ENCODE results near the gene SPART. TPM values are rescaled to one million over a fixed set of nuclear protein-coding genes. Genes with fewer than 3 reads are reported as not detected.
"Not testable (repeated sequence)": the region's sequence is repeated elsewhere in the genome, so short reads cannot be mapped to it uniquely, and the experiment has no call there.

SPART gene
- total RNA-seq, 2 donors from 2014 or later = 49.1 to 53.9 TPM

- H3K4me1 Mint-ChIP-seq = peaks cover 18% of the 10 kb centered on the region
- H3K27me3 Mint-ChIP-seq (ENCODE audit: insufficient read depth) = no peaks in the 10 kb centered on the region
- Histone ChIP-seq H3K36me3 (ENCODE audit: control insufficient read depth, insufficient read depth, low read length) (peaks cover 42% of the 10 kb centered on the region), H3K27me3 (ENCODE audit: control insufficient read depth, insufficient read depth, low read length, poor library complexity, severe bottlenecking) (no peaks in the 10 kb centered on the region), H3K4me1 (ENCODE audit: control insufficient read depth, insufficient read depth, low read length) (peaks cover 6% of the 10 kb centered on the region), H3K4me3 (ENCODE audit: low read length) (no peak overlapping the region), H3K27ac (ENCODE audit: low read depth, low read length) (no peak overlapping the region), H3K9me3 (ENCODE audit: control insufficient read depth, low read length) (no peaks in the 10 kb centered on the region), H3K9ac (ENCODE audit: extremely low read depth, low read length, poor library complexity, severe bottlenecking) (no peak overlapping the region)
- no peaks in the 10 kb centered on the region for H3K9me3 Mint-ChIP-seq
- H3K4me3 Mint-ChIP-seq = no peak overlapping the region
- H3K27ac Mint-ChIP-seq = no peak overlapping the region
- H3K36me3 Mint-ChIP-seq (ENCODE audit: low read depth) = peaks cover 33% of the 10 kb centered on the region
- DNase-seq = no peak
- TF ChIP-seq, protein P1, sequence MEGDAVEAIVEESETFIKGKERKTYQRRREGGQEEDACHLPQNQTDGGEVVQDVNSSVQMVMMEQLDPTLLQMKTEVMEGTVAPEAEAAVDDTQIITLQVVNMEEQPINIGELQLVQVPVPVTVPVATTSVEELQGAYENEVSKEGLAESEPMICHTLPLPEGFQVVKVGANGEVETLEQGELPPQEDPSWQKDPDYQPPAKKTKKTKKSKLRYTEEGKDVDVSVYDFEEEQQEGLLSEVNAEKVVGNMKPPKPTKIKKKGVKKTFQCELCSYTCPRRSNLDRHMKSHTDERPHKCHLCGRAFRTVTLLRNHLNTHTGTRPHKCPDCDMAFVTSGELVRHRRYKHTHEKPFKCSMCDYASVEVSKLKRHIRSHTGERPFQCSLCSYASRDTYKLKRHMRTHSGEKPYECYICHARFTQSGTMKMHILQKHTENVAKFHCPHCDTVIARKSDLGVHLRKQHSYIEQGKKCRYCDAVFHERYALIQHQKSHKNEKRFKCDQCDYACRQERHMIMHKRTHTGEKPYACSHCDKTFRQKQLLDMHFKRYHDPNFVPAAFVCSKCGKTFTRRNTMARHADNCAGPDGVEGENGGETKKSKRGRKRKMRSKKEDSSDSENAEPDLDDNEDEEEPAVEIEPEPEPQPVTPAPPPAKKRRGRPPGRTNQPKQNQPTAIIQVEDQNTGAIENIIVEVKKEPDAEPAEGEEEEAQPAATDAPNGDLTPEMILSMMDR (conservative IDR thresholded peaks at IDR 0.05) = no peak
Measured at GRCh38 chr13:36332986-36333385, 13.2 kb downstream of the SPART start.

GRCh38 chr13:36332255-36332654, 13.9 kb downstream of the SPART start:
- H3K36me3 ChIP-seq (ENCODE audit: control insufficient read depth, insufficient read depth, low read length) = peaks cover 48% of the 10 kb centered on the region
- not testable (repeated sequence) for H3K27me3 ChIP-seq (ENCODE audit: control insufficient read depth, insufficient read depth, low read length, poor library complexity, severe bottlenecking); H3K9me3 ChIP-seq (ENCODE audit: control insufficient read depth, low read length); H3K9me3 Mint-ChIP-seq; H3K9ac ChIP-seq (ENCODE audit: extremely low read depth, low read length, poor library complexity, severe bottlenecking); H3K4me3 ChIP-seq (ENCODE audit: low read length); H3K27ac Mint-ChIP-seq; H3K27me3 Mint-ChIP-seq (ENCODE audit: insufficient read depth); H3K27ac ChIP-seq (ENCODE audit: low read depth, low read length); DNase-seq; H3K4me1 ChIP-seq (ENCODE audit: control insufficient read depth, insufficient read depth, low read length); H3K4me3 Mint-ChIP-seq
- Mint-ChIP-seq H3K36me3 (ENCODE audit: low read depth) (peaks cover 37% of the 10 kb centered on the region), H3K4me1 (peaks cover 11% of the 10 kb centered on the region)

DNA sequence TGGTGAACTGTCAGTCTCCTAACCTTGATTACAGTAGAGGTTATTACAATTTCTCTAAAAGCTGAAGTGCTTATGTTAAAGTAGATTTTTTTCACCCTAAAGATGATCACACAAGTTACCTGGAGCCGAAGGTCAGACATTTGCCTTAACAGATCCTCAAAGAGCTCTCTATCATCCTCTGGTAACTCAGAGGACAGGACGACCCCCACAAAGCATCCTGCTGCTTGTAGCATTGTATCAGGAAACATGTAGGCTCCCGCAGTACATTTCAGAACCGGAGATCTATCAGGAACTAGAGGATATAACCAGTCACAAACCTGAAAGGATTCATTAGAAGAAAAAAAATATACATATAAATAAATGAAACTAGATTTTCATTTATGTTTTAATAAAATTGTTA, 14.9 kb downstream of the SPART start:
- Histone ChIP-seq H3K9me3 (ENCODE audit: control insufficient read depth, low read length) (no peaks in the 10 kb centered on the region), H3K4me1 (ENCODE audit: control insufficient read depth, insufficient read depth, low read length) (no peaks in the 10 kb centered on the region), H3K9ac (ENCODE audit: extremely low read depth, low read length, poor library complexity, severe bottlenecking) (no peak overlapping the region), H3K27ac (ENCODE audit: low read depth, low read length) (no peak overlapping the region), H3K36me3 (ENCODE audit: control insufficient read depth, insufficient read depth, low read length) (peaks cover 57% of the 10 kb centered on the region), H3K27me3 (ENCODE audit: control insufficient read depth, insufficient read depth, low read length, poor library complexity, severe bottlenecking) (no peaks in the 10 kb centered on the region), H3K4me3 (ENCODE audit: low read length) (no peak overlapping the region)
- H3K9me3 Mint-ChIP-seq = no peaks in the 10 kb centered on the region
- H3K36me3 Mint-ChIP-seq (ENCODE audit: low read depth) = peaks cover 44% of the 10 kb centered on the region
- H3K4me3 Mint-ChIP-seq = no peak overlapping the region
- TF ChIP-seq, protein P1 (conservative IDR thresholded peaks at IDR 0.05) = no peak
- H3K27ac Mint-ChIP-seq = no peak overlapping the region
- no peaks in the 10 kb centered on the region for H3K27me3 Mint-ChIP-seq (ENCODE audit: insufficient read depth)
- WGBS, 2 experiments (ENCODE audit: insufficient coverage in 1 of 2, insufficient read length in 1 of 2) = 38 to 83% methylated on average over 1 to 4 of the region's 4 CpGs
- H3K4me1 Mint-ChIP-seq = peaks cover 3% of the 10 kb centered on the region
- DNase-seq = no peak

GRCh38 chr13:36329361-36329760, 16.8 kb downstream of the SPART start:
- no peak overlapping the region for H3K27ac Mint-ChIP-seq
- Histone ChIP-seq H3K9me3 (ENCODE audit: control insufficient read depth, low read length) (no peaks in the 10 kb centered on the region), H3K27ac (ENCODE audit: low read depth, low read length) (no peak overlapping the region), H3K4me1 (ENCODE audit: control insufficient read depth, insufficient read depth, low read length) (peaks cover 2% of the 10 kb centered on the region), H3K4me3 (ENCODE audit: low read length) (no peak overlapping the region), H3K27me3 (ENCODE audit: control insufficient read depth, insufficient read depth, low read length, poor library complexity, severe bottlenecking) (no peaks in the 10 kb centered on the region), H3K9ac (ENCODE audit: extremely low read depth, low read length, poor library complexity, severe bottlenecking) (no peak overlapping the region), H3K36me3 (ENCODE audit: control insufficient read depth, insufficient read depth, low read length) (peaks cover 65% of the 10 kb centered on the region)
- no peaks in the 10 kb centered on the region for H3K27me3 Mint-ChIP-seq (ENCODE audit: insufficient read depth)
- 90 to 93% methylated on average over 2 to 3 of the region's 4 CpGs for WGBS, 2 experiments (ENCODE audit: insufficient coverage in 1 of 2, insufficient read length in 1 of 2)
- H3K4me3 Mint-ChIP-seq = no peak overlapping the region
- peaks cover 49% of the 10 kb centered on the region for H3K36me3 Mint-ChIP-seq (ENCODE audit: low read depth)
- H3K4me1 Mint-ChIP-seq = peaks cover 20% of the 10 kb centered on the region
- H3K9me3 Mint-ChIP-seq = no peaks in the 10 kb centered on the region
- TF ChIP-seq, protein P1 (conservative IDR thresholded peaks at IDR 0.05) = no peak
- no peak for DNase-seq

All from endodermal cell (in vitro differentiated cells).